ENCODE data around the gene SPACDR. TPM values are rescaled to one million over a fixed set of nuclear protein-coding genes. Genes with fewer than 3 reads are reported as not detected.

The SPACDR gene
- total RNA-seq, result 10 to 100 TPM in 1 of 4 donors, 1 to 10 TPM in 2, not detected in 1; 1.4 to 22.1 (median 1.8) TPM

GRCh38 chr7:100464210-100464660 is at the start of gene SPACDR:
SPACDR (minus strand) TSS chr7:100464260; CDS start chr7:100464025, 235 bp downstream.
- Histone ChIP-seq H3K9me3 (no peaks in the 10 kb centered on the region), H3K36me3 (no peaks in the 10 kb centered on the region), H3K4me3 (no peak within 1 kb of the TSS), H3K4me1 (peaks cover 0 to 10% of the 10 kb centered on the region in 2 donors), H3K27ac (no peak within 1 kb of the TSS), H3K27me3 (no peaks in the 10 kb centered on the region)
- no peak for DNase-seq
- TF ChIP-seq CTCF (IDR thresholded peaks at IDR 0.05), result no peak
- intact Hi-C loops (cut with DNase I; ENCODE audit: low total_unique reads), result loop anchor here (10.0 kb wide), 1 partner anchor 221 kb away; no protein-coding TSS in a partner anchor

GRCh38 chr7:100513212-100513810 is 49.3 kb upstream of the SPACDR start:
- H3K27me3 ChIP-seq, result no peaks in the 10 kb centered on the region
- intact Hi-C loops (cut with DNase I; ENCODE audit: low total_unique reads), result no loop called here
- TF ChIP-seq CTCF (IDR thresholded peaks at IDR 0.05) (no peak), POLR2A (IDR thresholded peaks at IDR 0.05) (no peak)
- H3K9me3 ChIP-seq, result no peaks in the 10 kb centered on the region
- no peak for DNase-seq
- H3K4me1 ChIP-seq, result no peaks in the 10 kb centered on the region
- no peak overlapping the region for H3K27ac ChIP-seq
- no peak overlapping the region for H3K4me3 ChIP-seq
- no peaks in the 10 kb centered on the region for H3K36me3 ChIP-seq

DNA sequence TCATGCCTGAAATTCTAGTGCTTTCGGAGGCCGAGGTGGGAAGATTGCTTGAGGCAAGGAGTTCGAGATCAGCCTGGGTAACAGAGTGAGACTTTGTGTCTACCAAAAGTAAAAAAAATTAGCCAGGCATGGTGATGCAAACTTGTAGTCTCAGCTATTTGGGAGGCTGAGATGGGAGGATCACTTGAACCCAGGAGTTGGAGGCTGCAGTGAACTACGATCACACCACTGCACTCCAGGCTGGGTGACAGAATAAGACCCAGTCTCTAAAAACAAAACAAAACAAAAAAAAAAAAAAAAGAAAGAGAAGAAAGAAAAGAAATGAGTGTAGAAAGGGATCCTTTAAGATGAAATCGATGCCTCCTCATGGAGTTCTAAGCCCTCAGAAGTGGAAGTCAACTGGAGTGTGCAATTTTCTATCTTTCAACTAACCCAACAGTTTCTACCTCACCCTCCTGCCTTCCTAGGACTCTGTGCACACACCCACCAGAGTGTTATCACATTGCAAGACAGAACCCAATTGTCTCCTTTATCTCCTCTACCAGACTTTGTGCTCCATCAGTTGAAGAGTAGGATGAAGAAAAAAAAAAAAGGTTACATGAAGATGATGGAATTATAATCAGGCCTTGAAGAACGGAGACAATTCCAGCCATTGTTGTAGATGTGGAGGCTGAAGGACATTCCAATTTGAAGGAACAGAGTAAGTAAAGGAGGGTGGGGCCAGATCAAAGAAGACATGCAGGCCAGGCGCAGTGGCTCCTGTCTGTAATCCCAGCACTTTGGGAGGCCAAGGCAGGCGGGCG is 46.6 kb upstream of the SPACDR start:
- H3K27ac ChIP-seq, result no peak overlapping the region
- H3K27me3 ChIP-seq, result no peaks in the 10 kb centered on the region
- H3K4me3 ChIP-seq, result no peak overlapping the region
- intact Hi-C loops (cut with DNase I; ENCODE audit: low total_unique reads), result no loop called here
- H3K9me3 ChIP-seq, result no peaks in the 10 kb centered on the region
- H3K4me1 ChIP-seq, result no peaks in the 10 kb centered on the region
- H3K36me3 ChIP-seq, result no peaks in the 10 kb centered on the region
- no peak for DNase-seq
- TF ChIP-seq POLR2A (IDR thresholded peaks at IDR 0.05), result no peak
- TF ChIP-seq CTCF (IDR thresholded peaks at IDR 0.05), result no peak

- Histone ChIP-seq H3K27me3 (no peaks in the 10 kb centered on the region), H3K9me3 (no peaks in the 10 kb centered on the region), H3K27ac (no peak overlapping the region), H3K4me3 (no peak overlapping the region), H3K4me1 (no peaks in the 10 kb centered on the region), H3K36me3 (no peaks in the 10 kb centered on the region)
- intact Hi-C loops (cut with DNase I; ENCODE audit: low total_unique reads), result no loop called here
- no peak for TF ChIP-seq CTCF (IDR thresholded peaks at IDR 0.05)
- TF ChIP-seq POLR2A (IDR thresholded peaks at IDR 0.05), result no peak
- DNase-seq, result peak; percentile 41 to 61
Observed at GRCh38 chr7:100509231-100509630, 45.2 kb upstream of the SPACDR start.

DNA sequence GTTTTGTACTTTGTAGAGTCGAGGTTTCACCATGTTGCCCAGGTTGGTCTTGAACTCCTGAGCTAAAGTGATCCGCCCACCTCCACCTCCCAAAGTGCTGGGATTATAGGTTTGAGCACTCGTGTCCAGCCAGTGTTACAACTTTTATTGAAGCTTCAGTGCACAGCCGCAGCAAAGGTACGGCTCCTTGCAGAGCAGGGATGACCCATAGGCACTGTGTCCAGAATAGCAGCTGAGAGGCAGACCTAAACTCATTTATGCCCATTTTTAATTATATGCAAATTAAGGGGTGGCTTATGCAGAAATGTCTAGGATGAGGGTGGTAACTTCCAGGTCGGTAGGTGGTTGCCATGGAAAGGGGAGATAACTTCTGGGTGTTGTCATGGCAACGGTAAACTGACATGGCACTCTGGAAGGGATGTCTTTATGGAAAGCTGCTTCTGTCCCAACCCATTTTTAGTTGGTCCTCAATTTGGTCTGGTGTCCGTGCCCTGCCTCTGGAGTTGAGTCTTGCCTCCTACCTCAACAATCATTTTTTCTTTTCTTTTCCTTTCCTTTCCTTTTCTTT is 42.4 kb upstream of the SPACDR start:
- intact Hi-C loops (cut with DNase I; ENCODE audit: low total_unique reads), result no loop called here
- TF ChIP-seq POLR2A (IDR thresholded peaks at IDR 0.05), result no peak
- TF ChIP-seq CTCF (IDR thresholded peaks at IDR 0.05), result no peak
- no peak overlapping the region for H3K27ac ChIP-seq
- H3K4me1 ChIP-seq, result no peaks in the 10 kb centered on the region
- DNase-seq, result no peak
- H3K9me3 ChIP-seq, result no peaks in the 10 kb centered on the region
- H3K36me3 ChIP-seq, result no peaks in the 10 kb centered on the region
- H3K4me3 ChIP-seq, result no peak overlapping the region
- no peaks in the 10 kb centered on the region for H3K27me3 ChIP-seq
